NB4 (cell line): ENCODE measurements around the gene TRIM60.
"Not testable (repeated sequence)": the region's sequence is repeated elsewhere in the genome, so short reads cannot be mapped to it uniquely, and the experiment has no call there.

ENCODE experiments used
- DNase-seq: peaks from one replicate; pipeline ENCODE4 v3.0.0; 2010; ENCODE audit warnings: low read depth
- H3K4me3 ChIP-seq: one replicate; pipeline ENCODE4 v1.5.1; 2011; ENCODE audit warnings: mild to moderate bottlenecking, low read depth, low read length, moderate library complexity
- CTCF ChIP-seq: IDR thresholded peaks from one replicate; pipeline ENCODE4 v1.5.1; 2012; ENCODE audit warnings: low read depth, low read length
- MAX ChIP-seq: IDR thresholded peaks from 2 replicates; pipeline ENCODE4 v1.6.1; 2011; ENCODE audit warnings: low read depth, low read length
- MYC ChIP-seq: IDR thresholded peaks from 2 replicates; pipeline ENCODE4 v1.6.1; 2011; ENCODE audit warnings: low read depth, low read length
- POLR2A ChIP-seq: IDR thresholded peaks from 2 replicates; pipeline ENCODE4 v1.6.1; 2011; ENCODE audit warnings: mild to moderate bottlenecking; ENCODE audit not compliant: insufficient read length; ENCODE audit errors: extremely low read depth

Gene TRIM60

GRCh38 chr4:165052627-165053026 lies 20.8 kb downstream of the TRIM60 start:
- TF ChIP-seq POLR2A, result no peak
- H3K4me3 ChIP-seq, result no peak overlapping the region
- no peak for DNase-seq

- DNase-seq, result no peak
- no peak within 1 kb of the TSS for H3K4me3 ChIP-seq
- TF ChIP-seq MAX, result no peak
- no peak for TF ChIP-seq MYC
- TF ChIP-seq CTCF, result no peak
- TF ChIP-seq POLR2A, result no peak
Observed at GRCh38 chr4:165053645-165054044, 21.8 kb downstream of the TRIM60 start, which contains the start of gene TRIM75. Gene TRIM75, plus strand, starts transcription at chr4:165053866. Its CDS starts 5,282 bp downstream, at chr4:165059148.

GRCh38 chr4:165055601-165056000 lies 23.8 kb downstream of the TRIM60 start:
- H3K4me3 ChIP-seq, result no peak overlapping the region
- DNase-seq, result no peak
- no peak for TF ChIP-seq MAX

- TF ChIP-seq MYC (no peak), MAX (no peak)
- no peak overlapping the region for H3K4me3 ChIP-seq
Observed at GRCh38 chr4:165058666-165059065, 26.9 kb downstream of the TRIM60 start.

GRCh38 chr4:165059386-165059785 lies 27.6 kb downstream of the TRIM60 start:
- DNase-seq, result no peak
- TF ChIP-seq CTCF, result no peak
- no peak for TF ChIP-seq POLR2A
- TF ChIP-seq MYC, result no peak
- TF ChIP-seq MAX, result no peak
- no peak overlapping the region for H3K4me3 ChIP-seq

More at GRCh38 chr4:165058666-165059065, 26.9 kb downstream of the TRIM60 start:
- DNase-seq, result no peak

GRCh38 chr4:165060938-165061337 lies 29.1 kb downstream of the TRIM60 start:
- no peak for DNase-seq
- TF ChIP-seq POLR2A (no peak), MYC (no peak), CTCF (peak; percentile 26), MAX (no peak)

GRCh38 chr4:165070560-165070959 lies 38.8 kb downstream of the TRIM60 start:
- no peak overlapping the region for H3K4me3 ChIP-seq
- TF ChIP-seq CTCF (no peak), MAX (no peak), MYC (no peak), POLR2A (no peak)
- DNase-seq, result no peak

More at GRCh38 chr4:165060938-165061337, 29.1 kb downstream of the TRIM60 start:
- H3K4me3 ChIP-seq, result no peak overlapping the region

- DNase-seq, H3K4me3 ChIP-seq: not testable (repeated sequence)
Observed at GRCh38 chr4:165073346-165073745, 41.5 kb downstream of the TRIM60 start.
